Panc1 (cell line): ENCODE results near the gene THAP8. TPM values are rescaled to one million over a fixed set of nuclear protein-coding genes. Genes with fewer than 3 reads are reported as not detected.
A peak's percentile ranks its signal among the peaks of the same experiment; 100 is the strongest.

Experiments used
- ATAC-seq: fragments of 200-7000 bp; cut with Tn5 transposase; 2 replicates; pipeline ENCODE4 v1.9.1; 2020; ENCODE audit warnings: mild to moderate bottlenecking, moderate library complexity
- BruUV-seq: library from RNA; stranded (reverse); fragments of 400-500 nt; replicated peaks from 2 replicates; lab custom pipeline; 2021; lab: Mats Ljungman, UMichigan
- CTCF ChIA-PET: fragments of 300-600 bp; sonication (Branson Sonifier 250); formaldehyde crosslinking; loops from one replicate; lab custom pipeline; 2022; ENCODE audit warnings: antibody characterized with exemption; lab: Charles Lee
- POLR2A ChIA-PET: fragments of 300-600 bp; sonication (Branson Sonifier 250); formaldehyde crosslinking; loops from one replicate; lab custom pipeline; 2022; ENCODE audit warnings: antibody characterized with exemption; lab: Charles Lee
- DNase-seq: peaks from one replicate; pipeline ENCODE4 v3.0.0-alpha.2; 2010; ENCODE audit warnings: low read depth, low spot score
- H3K27ac ChIP-seq: 2 replicates; pipeline ENCODE4 v1.5.1; 2011; ENCODE audit warnings: mild to moderate bottlenecking, low read length, inconsistent platforms
- H3K27me3 ChIP-seq: fragments of 200-500 bp; sonication (Bioruptor generic); 2 replicates; pipeline ENCODE4 v1.6.0; 2014; ENCODE audit warnings: low read length, inconsistent platforms; ENCODE audit not compliant: control insufficient read depth, insufficient read depth
- H3K36me3 ChIP-seq: fragments of 200-500 bp; sonication (Bioruptor generic); 2 replicates; pipeline ENCODE4 v1.5.1; 2014; ENCODE audit warnings: inconsistent platforms, mild to moderate bottlenecking, low read length, moderate library complexity; ENCODE audit not compliant: control insufficient read depth, insufficient read depth
- H3K4me1 ChIP-seq: 2 replicates; pipeline ENCODE4 v1.5.1; 2011; ENCODE audit warnings: inconsistent platforms, mild to moderate bottlenecking, low read length, moderate library complexity; ENCODE audit not compliant: control insufficient read depth, insufficient read depth
- H3K4me3 ChIP-seq, 2 experiments: 2 replicates each; pipeline ENCODE4 v1.5.1; 2011 to 2012; ENCODE audit warnings: low read depth in 2 of 2, low read length in 2 of 2, mild to moderate bottlenecking in 2 of 2, inconsistent platforms in 1 of 2, moderate library complexity in 1 of 2
- H3K9me3 ChIP-seq: fragments of 200-500 bp; sonication (Bioruptor generic); 2 replicates; pipeline ENCODE4 v1.5.1; 2014; ENCODE audit warnings: low read depth, mild to moderate bottlenecking, inconsistent platforms, low read length, moderate library complexity; ENCODE audit not compliant: control insufficient read depth, insufficient read depth
- CTCF ChIP-seq: fragments of 450-650 bp; IDR thresholded peaks from 2 replicates; pipeline ENCODE4 v1.5.1; 2017; ENCODE audit warnings: mild to moderate bottlenecking
- POLR2AphosphoS5 ChIP-seq: IDR thresholded peaks from 2 replicates; pipeline ENCODE4 v1.6.1; 2012; ENCODE audit warnings: mild to moderate bottlenecking, low read depth, low read length, moderate library complexity
- REST ChIP-seq, 2 experiments: IDR thresholded peaks; 2 replicates each; pipeline ENCODE4 v1.6.1; 2011 to 2012; ENCODE audit warnings: low read depth in 2 of 2, control low read depth in 1 of 2, low read length in 1 of 2, mild to moderate bottlenecking in 1 of 2, moderate library complexity in 1 of 2; ENCODE audit not compliant: insufficient read depth in 1 of 2
- SIN3A ChIP-seq: IDR thresholded peaks from 2 replicates; pipeline ENCODE4 v1.6.1; 2012; ENCODE audit warnings: low read depth, mild to moderate bottlenecking, low read length, moderate library complexity, borderline replicate concordance; ENCODE audit not compliant: insufficient read depth
- TCF7L2 ChIP-seq: IDR thresholded peaks from 2 replicates; pipeline ENCODE4 v1.6.1; 2011; ENCODE audit warnings: mild to moderate bottlenecking, low read depth, low read length, inconsistent platforms
- in situ Hi-C: cut with HindIII; loops from 2 replicates; pipeline ENCODE4 v1.10.0; 2016; ENCODE audit warnings: low sequenced_read_pairs, low pct_unique_long_range_greater_than_20kb
- intact Hi-C: fragments of 100-400 bp; cut with micrococcal nuclease; formaldehyde crosslinking; loops from one replicate; pipeline ENCODE4 v1.10.0; 2022; ENCODE audit not compliant: unreplicated experiment
- total RNA-seq: library from RNA; stranded (reverse); gene quantifications from one replicate; pipeline ENCODE4 v1.2.1, GENCODE V29; 2021; ENCODE audit not compliant: unreplicated experiment

THAP8 gene
- total RNA-seq, 1 experiment from 2014 or later, result 9.6 TPM

DNA sequence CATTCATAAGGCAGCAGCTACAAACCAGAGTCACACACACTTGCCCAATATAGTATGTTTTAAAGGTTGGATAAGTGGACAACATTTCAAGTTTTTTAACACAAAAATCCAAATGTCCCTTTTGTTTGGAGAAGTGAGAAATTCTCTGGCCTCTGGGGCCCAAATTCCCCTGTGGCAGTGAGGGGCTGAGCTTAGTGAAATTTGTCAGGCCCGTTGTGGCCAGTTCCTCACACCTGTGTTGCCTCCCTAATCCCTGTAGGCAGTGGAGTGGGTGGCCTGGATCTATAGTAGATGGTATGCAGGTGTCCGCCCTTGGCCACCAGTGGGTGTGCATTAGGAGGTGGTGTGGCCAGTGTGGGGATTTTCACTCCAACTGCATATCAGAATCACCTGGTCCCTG is 7.3 kb upstream of the THAP8 start:
- Histone ChIP-seq H3K36me3 (peaks cover 21% of the 10 kb centered on the region), H3K27ac (no peak overlapping the region), H3K4me1 (peaks cover 4% of the 10 kb centered on the region), H3K27me3 (no peaks in the 10 kb centered on the region), H3K9me3 (no peaks in the 10 kb centered on the region), H3K4me3 (no peak overlapping the region)
- TF ChIP-seq SIN3A, result no peak
- no peak for TF ChIP-seq POLR2AphosphoS5
- no peak for TF ChIP-seq CTCF
- TF ChIP-seq REST (IDR thresholded peaks at IDR 0.05; ENCODE audit: insufficient read depth in 1 of 2, low read depth in 2 of 2, low read length in 1 of 2), result no peak
- no peak for TF ChIP-seq TCF7L2
- intact Hi-C loops, result no loop called here
- ATAC-seq, result no peak
- CTCF ChIA-PET, result no interaction called here
- no peak for DNase-seq
- in situ Hi-C loops, result no loop called here
- no TSS peak for BruUV-seq
- POLR2A ChIA-PET, result interaction anchor here (0.7 kb wide), 2 partner anchors 41 to 192 kb away, joined by 3 read pairs; no protein-coding TSS in a partner anchor

DNA sequence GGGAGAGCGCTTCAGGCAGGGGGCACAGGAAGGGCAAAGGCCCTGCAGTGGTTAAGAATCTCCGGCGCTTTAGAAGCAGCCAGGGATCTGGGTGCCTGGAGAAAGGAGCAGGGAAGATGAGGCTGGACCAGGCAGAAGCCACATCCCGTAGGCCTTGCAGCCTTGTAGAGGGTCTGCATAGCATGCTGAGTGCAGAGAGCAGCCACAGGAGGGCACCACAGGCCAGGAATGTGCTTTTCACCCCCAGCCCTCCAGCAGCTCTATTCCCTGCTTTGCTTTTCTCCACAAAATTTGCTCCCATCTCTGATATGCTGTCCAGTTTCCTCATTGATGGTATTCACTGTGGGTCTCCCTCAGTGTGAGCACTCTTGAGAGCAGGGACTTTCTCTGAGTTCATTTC is 6.3 kb upstream of the THAP8 start:
- TF ChIP-seq SIN3A, result no peak
- no peak for TF ChIP-seq TCF7L2
- TF ChIP-seq CTCF, result no peak
- no peak for TF ChIP-seq POLR2AphosphoS5
- no peak for TF ChIP-seq REST (IDR thresholded peaks at IDR 0.05; ENCODE audit: insufficient read depth in 1 of 2, low read depth in 2 of 2, low read length in 1 of 2)
- peaks cover 6% of the 10 kb centered on the region for H3K4me1 ChIP-seq
- in situ Hi-C loops, result no loop called here
- H3K9me3 ChIP-seq, result no peaks in the 10 kb centered on the region
- no TSS peak for BruUV-seq
- intact Hi-C loops, result no loop called here
- H3K27ac ChIP-seq, result no peak overlapping the region
- ChIA-PET POLR2A (no interaction called here), CTCF (no interaction called here)
- DNase-seq, result no peak
- ATAC-seq, result peak; percentile 69
- H3K36me3 ChIP-seq, result peaks cover 19% of the 10 kb centered on the region
- no peaks in the 10 kb centered on the region for H3K27me3 ChIP-seq
- H3K4me3 ChIP-seq, result no peak overlapping the region
